Right cardiac atrium (tissue), 5 donors: ENCODE measurements around the gene SUCLG2. TPM values are rescaled to one million over a fixed set of nuclear protein-coding genes. Genes with fewer than 3 reads are reported as not detected.

ENCODE experiments used
- ATAC-seq, 2 donors: fragments of 200-7000 bp; cut with Tn5 transposase; one replicate each; pipeline versions ENCODE4 v1.8.0 to v1.9.1; 2020; ENCODE audit warnings: moderate library complexity in 2 of 2, mild to moderate bottlenecking in 1 of 2
- DNase-seq, 3 donors: peaks; one replicate each; pipeline ENCODE4 v3.0.0-alpha.2; 2020
- H3K27ac ChIP-seq: one replicate; pipeline ENCODE4 v1.5.1; 2013; ENCODE audit warnings: mild to moderate bottlenecking, low read length, control low read depth, moderate library complexity
- H3K27me3 ChIP-seq: one replicate; pipeline ENCODE4 v1.6.1; 2013; ENCODE audit not compliant: control insufficient read depth, insufficient read depth
- H3K4me1 ChIP-seq: one replicate; pipeline ENCODE4 v1.6.1; 2013; ENCODE audit warnings: low read length; ENCODE audit not compliant: control insufficient read depth, insufficient read depth
- H3K4me3 ChIP-seq: one replicate; pipeline ENCODE4 v1.5.1; 2013; ENCODE audit warnings: low read length, control low read depth
- H3K9me3 ChIP-seq: one replicate; pipeline ENCODE4 v1.6.1; 2013; ENCODE audit warnings: low read length; ENCODE audit not compliant: control insufficient read depth
- WGBS: extraction: QIAGEN DNeasy Blood & Tissue Kit; methylation state at CpG from one replicate; pipeline ENCODE4 v1.1.7; 2013; 5-methylcytosine and 5-hydroxymethylcytosine counted together
- intact Hi-C, 4 donors: fragments of 100-400 bp; cut with DNase I; formaldehyde crosslinking; loops; one replicate each; pipeline versions ENCODE4 v1.11.0 to v1.14.0; 2022 to 2023
- polyA plus RNA-seq: library from polyadenylated mRNA; stranded (reverse); fragments of 200-250 nt; gene quantifications from one replicate; pipeline ENCODE4 v1.2.3, GENCODE V29; 2013
- total RNA-seq, 4 donors: library from RNA; stranded (reverse); fragmentation: NEBNext Ultra II Directional; extraction: Animal tissue kit (Norgen Biotek cat#: 25700); gene quantifications; one replicate each; pipeline ENCODE4 v1.2.1, GENCODE V29; 2021
- donor health status: healthy with polysubstance abuse.
- donor health status: DM: no; HTN: yes; CAD: no.
- donor health status: DM: no; HTN: no; CAD: no.
- donor health status: DM: no; HTN: yes; CAD: no; lungs with severe emphysema.
- donor health status: DM: yes; HTN: yes; CAD: no.

SUCLG2 gene
- total and polyA plus RNA-seq, 5 donors: 50.6 to 84.8 (median 73.0) TPM

GRCh38 chr3:67361770-67362169 is 292.6 kb downstream of the SUCLG2 start:
- ATAC-seq: no peak
- intact Hi-C loops: no loop called here
- Histone ChIP-seq H3K4me3 (no peak overlapping the region), H3K27me3 (no peaks in the 10 kb centered on the region), H3K27ac (no peak overlapping the region), H3K9me3 (no peaks in the 10 kb centered on the region), H3K4me1 (no peaks in the 10 kb centered on the region)
- DNase-seq: no peak

DNA sequence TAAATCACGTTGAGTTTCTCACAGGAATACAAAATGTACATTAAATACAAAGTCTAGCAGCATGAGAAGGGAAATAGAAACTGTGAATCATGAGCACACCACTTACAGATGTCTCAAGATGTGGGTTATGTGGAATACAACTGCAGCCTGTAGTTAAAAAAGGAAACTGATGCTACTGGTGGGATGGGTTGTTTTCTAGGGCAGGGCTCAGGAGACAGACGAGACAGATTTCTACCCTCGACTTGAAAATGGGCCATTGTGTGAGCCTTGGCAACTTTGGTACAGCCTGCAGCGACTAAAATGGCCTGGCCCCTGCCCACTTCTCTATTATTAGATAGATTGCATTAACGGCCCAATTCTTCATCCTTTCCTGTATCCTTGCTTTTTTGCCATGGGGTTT is 293.1 kb downstream of the SUCLG2 start:
- 69% methylated on average over 5 of the region's 5 CpGs for WGBS
- intact Hi-C loops: no loop called here
- H3K9me3 ChIP-seq: no peaks in the 10 kb centered on the region
- ATAC-seq (no peak), DNase-seq (no peak)
- H3K27ac ChIP-seq: no peak overlapping the region
- no peak overlapping the region for H3K4me3 ChIP-seq
- H3K27me3 ChIP-seq: no peaks in the 10 kb centered on the region
- H3K4me1 ChIP-seq: no peaks in the 10 kb centered on the region

DNA sequence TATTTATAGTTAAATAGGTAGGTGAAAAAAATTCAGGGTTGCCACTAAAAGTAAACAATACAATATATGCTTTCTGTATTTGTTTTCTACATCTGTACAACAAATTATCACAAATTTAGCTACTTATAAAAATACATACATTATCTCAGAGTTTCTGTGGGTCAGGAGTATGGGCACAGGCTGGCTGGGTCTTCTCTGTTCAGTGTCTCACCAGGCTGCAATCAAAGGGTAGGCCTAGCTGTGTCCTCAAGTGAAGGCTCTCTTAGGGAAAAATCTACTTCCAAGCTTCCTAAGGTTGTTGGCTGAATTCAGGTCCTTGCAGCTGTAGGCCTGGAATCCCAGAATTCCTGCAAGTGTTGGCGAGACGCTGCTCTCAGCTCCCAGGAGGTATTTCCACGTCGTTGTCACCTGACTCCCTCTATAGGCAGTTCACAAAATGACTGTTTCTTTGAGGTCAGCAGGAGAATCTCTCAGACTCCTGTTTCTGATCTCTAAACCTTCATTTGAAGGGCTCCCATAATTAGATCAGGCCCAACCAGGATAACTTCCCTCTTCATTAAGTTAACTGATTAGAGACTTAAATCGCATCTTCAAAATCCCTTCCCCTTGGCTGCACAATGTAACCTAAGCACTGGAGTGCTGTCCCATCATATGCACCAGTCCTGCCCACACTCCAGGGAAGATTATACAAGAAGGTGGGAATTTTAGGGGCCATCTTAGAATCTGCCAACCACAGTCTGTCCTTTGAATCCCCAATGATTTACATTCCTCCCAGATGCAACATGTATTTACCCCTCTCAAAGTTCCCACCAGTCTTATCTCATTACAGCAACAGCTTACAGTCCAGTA is 296.6 kb downstream of the SUCLG2 start:
- ATAC-seq (no peak), DNase-seq (no peak)
- 14% methylated on average over 5 of the region's 5 CpGs for WGBS
- intact Hi-C loops: no loop called here
- Histone ChIP-seq H3K27ac (no peak overlapping the region), H3K27me3 (no peaks in the 10 kb centered on the region), H3K4me1 (no peaks in the 10 kb centered on the region), H3K9me3 (no peaks in the 10 kb centered on the region), H3K4me3 (no peak overlapping the region)

- Histone ChIP-seq H3K4me3 (no peak overlapping the region), H3K27ac (no peak overlapping the region), H3K27me3 (no peaks in the 10 kb centered on the region), H3K9me3 (no peaks in the 10 kb centered on the region), H3K4me1 (no peaks in the 10 kb centered on the region)
- intact Hi-C loops: no loop called here
- ATAC-seq: no peak
- no peak for DNase-seq
Observed at GRCh38 chr3:67349551-67350174, 304.7 kb downstream of the SUCLG2 start.

DNA sequence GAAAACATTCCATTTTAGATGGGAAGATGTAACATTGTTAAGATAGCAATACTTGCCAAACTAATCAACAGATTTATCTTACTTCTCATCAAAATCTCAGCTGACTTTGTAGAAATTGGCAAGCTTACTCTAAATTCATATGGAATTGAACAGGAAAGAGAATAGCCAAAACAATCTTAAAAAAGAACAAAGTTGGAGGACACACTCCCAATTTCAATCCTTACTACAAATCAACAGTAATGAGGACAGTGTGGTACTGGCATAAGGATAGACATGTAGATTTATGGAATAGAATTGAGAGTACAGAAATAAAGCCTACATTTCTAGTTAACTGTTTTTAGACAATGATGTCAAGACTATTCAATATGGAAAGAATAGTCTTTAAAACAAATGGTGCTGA is 308.3 kb downstream of the SUCLG2 start:
- no peak for DNase-seq
- Histone ChIP-seq H3K27me3 (no peaks in the 10 kb centered on the region), H3K27ac (no peak overlapping the region), H3K9me3 (no peaks in the 10 kb centered on the region), H3K4me3 (no peak overlapping the region), H3K4me1 (no peaks in the 10 kb centered on the region)
- ATAC-seq: no peak
- intact Hi-C loops: no loop called here

DNA sequence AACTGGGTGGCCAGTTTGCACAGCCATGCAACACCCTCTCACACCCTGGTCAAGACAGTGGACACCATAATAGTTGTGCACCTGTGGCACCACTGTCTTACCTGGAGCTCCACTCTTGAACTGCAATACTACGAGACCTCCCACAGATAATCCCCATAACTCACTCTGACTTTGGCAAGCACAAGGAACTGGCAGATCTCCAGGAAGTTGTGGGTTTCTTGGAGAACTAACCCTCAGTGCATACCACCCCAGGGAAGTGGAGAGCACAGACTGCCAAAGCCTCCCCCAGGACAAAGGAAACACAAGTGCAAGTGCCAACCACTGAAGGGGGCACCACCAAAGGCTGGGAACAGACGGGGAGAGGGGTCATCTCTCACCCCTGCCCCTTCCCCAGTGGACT is 318.6 kb downstream of the SUCLG2 start:
- Histone ChIP-seq H3K4me1 (no peaks in the 10 kb centered on the region), H3K27ac (no peak overlapping the region), H3K9me3 (no peaks in the 10 kb centered on the region), H3K27me3 (no peaks in the 10 kb centered on the region), H3K4me3 (no peak overlapping the region)
- intact Hi-C loops: no loop called here
- ATAC-seq (no peak), DNase-seq (no peak)
- 23% methylated on average over 2 of the region's 2 CpGs for WGBS

DNA sequence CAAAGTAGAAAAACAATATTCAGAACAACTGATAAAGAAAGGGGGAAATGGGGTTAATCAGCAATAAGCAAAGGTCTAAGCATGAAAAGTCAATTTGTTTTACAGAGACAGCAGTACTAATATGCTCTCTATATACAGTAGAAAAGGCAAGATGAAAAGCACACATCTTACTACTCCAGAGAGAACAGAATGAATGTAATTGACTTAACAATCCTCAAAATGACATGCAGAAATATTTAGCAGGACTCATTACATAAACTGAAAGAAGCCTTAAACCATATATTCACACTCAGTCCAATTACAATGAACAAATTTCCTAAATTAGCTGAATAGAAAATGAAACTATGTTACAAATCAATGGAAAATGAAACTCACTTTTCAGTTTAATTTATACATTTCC is 319.8 kb downstream of the SUCLG2 start:
- Histone ChIP-seq H3K27ac (no peak overlapping the region), H3K4me3 (no peak overlapping the region), H3K9me3 (no peaks in the 10 kb centered on the region), H3K4me1 (no peaks in the 10 kb centered on the region), H3K27me3 (no peaks in the 10 kb centered on the region)
- DNase-seq (no peak), ATAC-seq (no peak)
- intact Hi-C loops: no loop called here

DNA sequence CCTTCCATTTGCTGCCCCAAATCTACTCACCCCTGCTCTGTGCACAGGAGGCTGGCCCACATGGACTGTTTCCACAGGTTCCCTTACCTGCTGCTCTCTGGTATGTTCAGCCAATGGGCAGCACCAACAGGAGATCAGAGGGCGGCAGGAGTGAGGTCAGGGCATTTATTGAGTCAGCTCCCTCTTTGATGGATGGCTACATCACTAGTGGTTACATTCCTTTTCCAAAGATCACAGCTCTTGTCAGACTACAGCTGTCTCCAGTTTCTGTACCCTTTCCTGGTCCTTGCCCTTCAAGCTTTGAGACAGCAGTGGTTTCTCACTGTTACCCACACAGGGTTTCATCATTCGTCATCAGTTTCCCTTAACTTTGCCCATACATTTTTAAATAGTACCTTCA is 325.1 kb downstream of the SUCLG2 start:
- intact Hi-C loops: no loop called here
- Histone ChIP-seq H3K4me1 (no peaks in the 10 kb centered on the region), H3K27ac (no peak overlapping the region), H3K9me3 (no peaks in the 10 kb centered on the region), H3K27me3 (no peaks in the 10 kb centered on the region), H3K4me3 (no peak overlapping the region)
- DNase-seq: no peak
- ATAC-seq: no peak
- 53% methylated on average over 2 of the region's 2 CpGs for WGBS

DNA sequence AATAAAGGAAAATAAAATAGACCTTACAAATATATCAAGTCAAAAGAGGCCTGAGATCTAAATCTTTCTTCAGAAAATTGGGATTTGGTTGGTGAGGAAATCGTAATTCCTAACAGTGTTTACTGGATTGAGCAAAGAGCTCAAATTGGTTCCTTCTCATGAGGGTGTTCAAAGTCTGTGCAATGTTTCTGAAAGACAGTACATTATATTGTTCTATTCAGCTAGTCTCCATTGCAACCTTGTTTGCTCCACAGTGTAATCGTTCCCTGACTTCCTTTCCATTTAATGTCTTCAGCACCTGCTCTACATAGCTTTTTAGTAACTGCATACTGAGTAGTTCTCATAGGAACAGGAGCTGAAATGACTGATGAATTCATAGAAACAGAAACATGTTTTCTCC is 326.8 kb downstream of the SUCLG2 start:
- 69% methylated on average over 2 of the region's 2 CpGs for WGBS
- Histone ChIP-seq H3K27ac (no peak overlapping the region), H3K4me1 (no peaks in the 10 kb centered on the region), H3K4me3 (no peak overlapping the region), H3K9me3 (no peaks in the 10 kb centered on the region), H3K27me3 (no peaks in the 10 kb centered on the region)
- no peak for DNase-seq
- ATAC-seq: no peak
- intact Hi-C loops: no loop called here

DNA sequence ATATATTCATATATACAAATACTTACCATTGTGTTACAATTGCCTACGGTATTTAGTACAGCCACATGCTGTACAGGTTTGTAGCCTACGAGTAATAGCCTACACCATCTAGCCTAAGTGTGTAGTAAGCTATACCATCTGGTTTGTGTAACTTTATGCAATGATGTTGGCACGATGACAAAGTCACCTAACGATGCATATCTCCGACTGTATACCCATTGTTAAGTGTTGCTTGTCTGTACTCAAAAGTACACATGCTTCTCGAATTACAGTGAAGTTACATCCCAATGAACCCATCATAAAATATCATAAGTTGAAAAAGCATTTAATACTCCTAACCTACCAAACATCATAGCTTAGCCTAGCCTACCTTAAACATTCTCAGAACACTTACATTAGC is 329.2 kb downstream of the SUCLG2 start:
- WGBS: 86% methylated on average over 6 of the region's 6 CpGs
- ATAC-seq (no peak), DNase-seq (no peak)
- Histone ChIP-seq H3K9me3 (no peaks in the 10 kb centered on the region), H3K4me3 (no peak overlapping the region), H3K4me1 (no peaks in the 10 kb centered on the region), H3K27ac (no peak overlapping the region), H3K27me3 (no peaks in the 10 kb centered on the region)
- intact Hi-C loops: no loop called here
